Esophagus muscularis mucosa (tissue), 4 donors: ENCODE results near the gene CACNG1. TPM values are rescaled to one million over a fixed set of nuclear protein-coding genes. Genes with fewer than 3 reads are reported as not detected.

ENCODE experiments used
- DNase-seq: peaks from one replicate; pipeline ENCODE4 v3.0.0-alpha.2; 2017; ENCODE audit errors: extremely low spot score
- H3K27ac ChIP-seq, 4 donors: fragments of 200-600 bp; sonication (generic); replicated peaks in 1 of 4; 1 replicate in 3 of 4; 2 replicates in 1 of 4; pipeline ENCODE4 v1.5.1; 2016 to 2019; ENCODE audit warnings: mild to moderate bottlenecking in 1 of 4
- H3K27me3 ChIP-seq, 4 donors: fragments of 200-600 bp; sonication (generic); one replicate each; pipeline versions ENCODE4 v1.5.1 to v1.6.0; 2016 to 2019
- H3K36me3 ChIP-seq, 4 donors: fragments of 200-600 bp; sonication (generic); one replicate each; pipeline ENCODE4 v1.5.1; 2016 to 2019
- H3K4me1 ChIP-seq, 4 donors: fragments of 200-600 bp; sonication (generic); one replicate each; pipeline ENCODE4 v1.5.1; 2016 to 2019
- H3K4me3 ChIP-seq, 4 donors: fragments of 200-600 bp; sonication (generic); 1 replicate in 2 of 4; 2 replicates in 2 of 4; pipeline ENCODE4 v1.5.1; 2016 to 2019; ENCODE audit warnings: mild to moderate bottlenecking in 4 of 4, moderate library complexity in 1 of 4
- H3K9me3 ChIP-seq, 4 donors: fragments of 200-600 bp; sonication (generic); 1 replicate in 3 of 4; 2 replicates in 1 of 4; pipeline ENCODE4 v1.5.1; 2016 to 2019
- EP300 ChIP-seq: sonication (generic); formaldehyde crosslinking; IDR thresholded peaks from one replicate; pipeline ENCODE4 v1.6.1; 2017; ENCODE audit warnings: antibody characterized with exemption
- POLR2A ChIP-seq: fragments of 450-650 bp; IDR thresholded peaks from one replicate; pipeline ENCODE4 v1.6.1; 2017; ENCODE audit warnings: antibody characterized with exemption, moderate library complexity, mild to moderate bottlenecking, low read depth
- POLR2AphosphoS5 ChIP-seq, 2 donors: sonication (generic); formaldehyde crosslinking; IDR thresholded peaks; one replicate each; pipeline ENCODE4 v1.6.1; 2017; ENCODE audit warnings: antibody characterized with exemption in 2 of 2
- WGBS: methylation state at CpG from one replicate; pipeline ENCODE4 v1.1.5; 2018; 5-methylcytosine and 5-hydroxymethylcytosine counted together
- intact Hi-C: fragments of 100-400 bp; cut with DNase I; formaldehyde crosslinking; loops from one replicate; pipeline ENCODE4 v1.15.1; 2023
- total RNA-seq, 4 donors: library from RNA; depleted of rRNA; stranded (reverse); fragments of >200 nt; gene quantifications; one replicate each; pipeline versions ENCODE4 v1.1.0 to v1.2.1, GENCODE V29; 2016
- TF ChIP-seq, protein P1 (sequence below), 3 experiments: fragments of 200-600 bp in 2 of 3; fragments of 450-650 bp in 1 of 3; sonication (generic) in 2 of 3; IDR thresholded peaks; one replicate each; pipeline ENCODE4 v1.5.1; 2017 to 2019; ENCODE audit warnings: antibody characterized with exemption in 3 of 3, mild to moderate bottlenecking in 2 of 3, moderate library complexity in 1 of 3

CACNG1 gene
- total RNA-seq, 4 donors from 2014 or later = not detected

GRCh38 chr17:67071595-67071994, 27.2 kb downstream of the CACNG1 start:
- no peaks in the 10 kb centered on the region for H3K27me3 ChIP-seq
- peaks cover 0 to 10% (median 7%) of the 10 kb centered on the region in 4 donors for H3K36me3 ChIP-seq
- no peaks in the 10 kb centered on the region for H3K4me1 ChIP-seq
- H3K4me3 ChIP-seq = no peak overlapping the region
- DNase-seq = no peak
- H3K9me3 ChIP-seq = no peaks in the 10 kb centered on the region
- no peak for TF ChIP-seq POLR2A
- no peak for TF ChIP-seq POLR2AphosphoS5 (IDR thresholded peaks at IDR 0.05)
- TF ChIP-seq, protein P1, sequence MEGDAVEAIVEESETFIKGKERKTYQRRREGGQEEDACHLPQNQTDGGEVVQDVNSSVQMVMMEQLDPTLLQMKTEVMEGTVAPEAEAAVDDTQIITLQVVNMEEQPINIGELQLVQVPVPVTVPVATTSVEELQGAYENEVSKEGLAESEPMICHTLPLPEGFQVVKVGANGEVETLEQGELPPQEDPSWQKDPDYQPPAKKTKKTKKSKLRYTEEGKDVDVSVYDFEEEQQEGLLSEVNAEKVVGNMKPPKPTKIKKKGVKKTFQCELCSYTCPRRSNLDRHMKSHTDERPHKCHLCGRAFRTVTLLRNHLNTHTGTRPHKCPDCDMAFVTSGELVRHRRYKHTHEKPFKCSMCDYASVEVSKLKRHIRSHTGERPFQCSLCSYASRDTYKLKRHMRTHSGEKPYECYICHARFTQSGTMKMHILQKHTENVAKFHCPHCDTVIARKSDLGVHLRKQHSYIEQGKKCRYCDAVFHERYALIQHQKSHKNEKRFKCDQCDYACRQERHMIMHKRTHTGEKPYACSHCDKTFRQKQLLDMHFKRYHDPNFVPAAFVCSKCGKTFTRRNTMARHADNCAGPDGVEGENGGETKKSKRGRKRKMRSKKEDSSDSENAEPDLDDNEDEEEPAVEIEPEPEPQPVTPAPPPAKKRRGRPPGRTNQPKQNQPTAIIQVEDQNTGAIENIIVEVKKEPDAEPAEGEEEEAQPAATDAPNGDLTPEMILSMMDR (IDR thresholded peaks at IDR 0.05) = no peak
- no peak for TF ChIP-seq EP300
- H3K27ac ChIP-seq = no peak overlapping the region
- intact Hi-C loops = no loop called here

GRCh38 chr17:67072885-67073284, 28.5 kb downstream of the CACNG1 start:
- Histone ChIP-seq H3K27me3 (no peaks in the 10 kb centered on the region), H3K27ac (no peak overlapping the region), H3K4me3 (no peak overlapping the region), H3K4me1 (no peaks in the 10 kb centered on the region), H3K9me3 (no peaks in the 10 kb centered on the region), H3K36me3 (peaks cover 0 to 18% (median 11%) of the 10 kb centered on the region in 4 donors)
- 93% methylated on average over 3 of the region's 3 CpGs for WGBS
- intact Hi-C loops = no loop called here
- TF ChIP-seq EP300 = no peak
- no peak for TF ChIP-seq POLR2A
- TF ChIP-seq, protein P1 (IDR thresholded peaks at IDR 0.05) = no peak
- TF ChIP-seq POLR2AphosphoS5 (IDR thresholded peaks at IDR 0.05) = no peak
- DNase-seq = no peak

DNA sequence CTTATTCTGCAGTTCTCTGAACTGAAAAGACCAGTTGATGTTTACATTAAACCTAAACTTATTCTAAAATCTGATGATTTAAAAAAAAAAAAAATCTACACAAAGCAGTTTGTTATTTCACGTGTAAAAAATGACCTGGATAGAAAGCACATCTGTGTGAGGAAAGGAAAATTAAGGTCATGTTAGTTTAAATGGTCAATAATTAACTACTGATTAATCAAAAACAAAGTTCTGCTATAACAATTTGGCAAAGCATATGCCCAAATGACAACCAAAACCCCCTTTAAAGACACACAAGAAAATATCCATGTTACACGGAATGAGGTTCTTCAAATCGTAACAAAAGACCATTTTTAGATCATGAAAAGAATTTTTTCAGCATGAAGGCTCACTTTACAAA, 30.4 kb downstream of the CACNG1 start:
- TF ChIP-seq POLR2AphosphoS5 (IDR thresholded peaks at IDR 0.05) = no peak
- 90% methylated on average over 3 of the region's 3 CpGs for WGBS
- Histone ChIP-seq H3K4me1 (no peaks in the 10 kb centered on the region), H3K27me3 (no peaks in the 10 kb centered on the region), H3K9me3 (no peaks in the 10 kb centered on the region), H3K27ac (no peak overlapping the region), H3K36me3 (peaks cover 8 to 24% (median 20%) of the 10 kb centered on the region in 4 donors), H3K4me3 (no peak overlapping the region)
- no peak for DNase-seq
- intact Hi-C loops = no loop called here

DNA sequence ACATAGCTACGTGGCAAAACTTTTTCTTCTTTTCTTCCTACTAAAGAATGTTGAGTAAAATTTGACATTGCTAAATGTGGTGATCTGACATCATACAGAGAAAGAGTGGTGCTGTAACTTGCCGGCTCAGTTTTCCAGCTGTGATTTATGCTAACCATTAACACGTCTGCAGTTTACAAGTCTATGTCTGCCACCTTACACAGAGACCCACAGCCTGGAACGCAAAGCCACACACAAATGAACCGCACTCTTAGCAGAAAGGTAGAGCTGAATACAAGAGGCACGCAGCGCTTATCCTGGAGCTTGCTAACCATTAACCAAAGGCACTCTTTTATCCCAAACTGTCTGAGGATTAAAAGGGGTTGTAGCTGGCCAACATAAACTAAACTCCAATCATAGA, 31.9 kb downstream of the CACNG1 start:
- WGBS = 80% methylated on average over 7 of the region's 7 CpGs

DNA sequence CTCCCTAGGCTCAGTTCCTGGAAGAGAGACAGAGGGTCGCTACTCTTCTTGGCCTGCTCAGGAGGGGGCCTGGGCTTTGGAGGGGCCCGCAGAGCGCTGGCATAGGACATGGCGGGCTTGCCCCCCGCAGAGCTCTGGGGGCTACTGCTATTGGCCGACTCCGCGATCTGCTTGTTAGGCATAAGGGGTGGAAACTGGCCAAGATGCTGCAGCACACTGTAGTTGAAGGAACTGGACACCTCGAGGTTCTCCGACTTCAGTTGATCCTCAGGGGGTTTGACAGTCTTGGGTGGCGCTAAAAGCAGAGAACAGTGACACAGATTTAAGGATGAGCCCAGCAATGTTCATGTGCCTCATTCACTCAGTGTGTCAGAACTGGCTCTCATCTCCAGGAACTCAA, 33.9 kb downstream of the CACNG1 start:
- intact Hi-C loops = no loop called here
- no peaks in the 10 kb centered on the region for H3K9me3 ChIP-seq
- H3K27ac ChIP-seq = no peak overlapping the region
- WGBS = 94% methylated on average over 10 of the region's 11 CpGs
- no peak overlapping the region for H3K4me3 ChIP-seq
- peaks cover 8 to 36% (median 20%) of the 10 kb centered on the region in 4 donors for H3K36me3 ChIP-seq
- no peaks in the 10 kb centered on the region for H3K27me3 ChIP-seq
- no peak for DNase-seq
- TF ChIP-seq, protein P1 (IDR thresholded peaks at IDR 0.05) = no peak
- TF ChIP-seq EP300 (no peak), POLR2AphosphoS5 (IDR thresholded peaks at IDR 0.05) (no peak), POLR2A (no peak)
- H3K4me1 ChIP-seq = no peaks in the 10 kb centered on the region

More for the DNA sequence above, 31.9 kb downstream of the CACNG1 start:
- Histone ChIP-seq H3K27ac (no peak overlapping the region), H3K36me3 (peaks cover 8 to 28% (median 21%) of the 10 kb centered on the region in 4 donors), H3K4me3 (no peak overlapping the region), H3K9me3 (no peaks in the 10 kb centered on the region), H3K4me1 (no peaks in the 10 kb centered on the region), H3K27me3 (no peaks in the 10 kb centered on the region)
- TF ChIP-seq, protein P1 (IDR thresholded peaks at IDR 0.05) = no peak
- TF ChIP-seq POLR2AphosphoS5 (IDR thresholded peaks at IDR 0.05) (no peak), EP300 (no peak), POLR2A (no peak)
- intact Hi-C loops = no loop called here
- no peak for DNase-seq
